ENCODE results near the gene LRRTM4. TPM values are rescaled to one million over a fixed set of nuclear protein-coding genes. Genes with fewer than 3 reads are reported as not detected.

Gene LRRTM4
- total RNA-seq, 1 experiment from 2014 or later: 12.0 TPM

GRCh38 chr2:77105008-77105407 is 417.2 kb downstream of the LRRTM4 start:
- Histone ChIP-seq H2AFZ (ENCODE audit: low read length) (no peak overlapping the region), H3K14ac (ENCODE audit: insufficient read depth, low read length) (no peak overlapping the region), H4K91ac (ENCODE audit: insufficient read length, low read depth, low read length) (no peak overlapping the region), H3K4ac (ENCODE audit: low read depth, low read length) (no peak overlapping the region), H4K20me1 (ENCODE audit: control insufficient read depth, insufficient read depth, insufficient read length) (no peaks in the 10 kb centered on the region), H2BK120ac (ENCODE audit: low read depth, low read length, poor library complexity, severe bottlenecking) (no peak overlapping the region), H3K9ac (ENCODE audit: extremely low read depth, insufficient read length, low read length) (no peak overlapping the region), H2BK15ac (ENCODE audit: low read depth, low read length) (no peak overlapping the region), H3T11ph (ENCODE audit: low read length) (no peak overlapping the region), H3K23me2 (ENCODE audit: insufficient read length, low read depth, low read length, poor library complexity, severe bottlenecking) (no peaks in the 10 kb centered on the region), H3K79me2 (ENCODE audit: insufficient read depth, low read length) (no peaks in the 10 kb centered on the region), H3K56ac (ENCODE audit: insufficient read length, low read depth, low read length) (no peak overlapping the region), H3K4me1 (ENCODE audit: insufficient read depth, low read length) (peaks cover 2% of the 10 kb centered on the region; the same call in 1 of the 2 replicates), H3K4me2 (ENCODE audit: insufficient read depth, insufficient read length, low read length) (no peak overlapping the region), H3K27me3 (ENCODE audit: insufficient read depth, low read length) (no peaks in the 10 kb centered on the region), H3K27ac (ENCODE audit: insufficient read length, low read depth, low read length) (no peak overlapping the region), H3K9me3 (ENCODE audit: control insufficient read depth, low read depth, low read length) (no peaks in the 10 kb centered on the region), H2BK12ac (ENCODE audit: insufficient read length, low read depth, low read length) (no peak overlapping the region), H3K23ac (ENCODE audit: insufficient read length, low read depth, low read length) (no peak overlapping the region), H3K18ac (ENCODE audit: insufficient read length, low read depth, low read length) (no peak overlapping the region), H2AK5ac (ENCODE audit: insufficient read length, low read length) (no peak overlapping the region), H2BK5ac (ENCODE audit: insufficient read length, low read length) (no peak overlapping the region), H3K79me1 (ENCODE audit: insufficient read depth, low read depth, low read length, poor library complexity, severe bottlenecking) (no peaks in the 10 kb centered on the region), H4K8ac (replicated peaks; ENCODE audit: insufficient read length, low read depth, low read length) (no peak overlapping the region), H2BK20ac (ENCODE audit: low read depth, low read length, poor library complexity, severe bottlenecking) (no peak overlapping the region), H4K5ac (ENCODE audit: insufficient read length, low read depth, low read length) (no peak overlapping the region)
- Mint-ChIP-seq H3K4me1 (peaks cover 23 to 25% of the 10 kb centered on the region in 2 experiments), H3K27ac (no peak overlapping the region; a peak in 1 of 7 replicates), H3K36me3 (ENCODE audit: insufficient read depth in 1 of 3, low read depth in 3 of 3) (peaks cover 9 to 12% (median 9%) of the 10 kb centered on the region in 3 experiments; a peak in 6 of 7 replicates), H3K9me3 (no peaks in the 10 kb centered on the region), H3K4me3 (no peak overlapping the region), H3K27me3 (ENCODE audit: low read depth) (no peaks in the 10 kb centered on the region)
- 100% methylated on average over 2 of the region's 3 CpGs for WGBS (ENCODE audit: extremely low coverage, insufficient read length, low lambda C conversion rate)
- DNase-seq: no peak
- no peak for TF ChIP-seq CTCF (conservative IDR thresholded peaks at IDR 0.05)
